ENCODE data around the gene SDC1.

Gene SDC1

GRCh38 chr2:20183373-20183772 is 41.6 kb downstream of the SDC1 start:
- DNase-seq = no peak

- no peak for DNase-seq
Measured at GRCh38 chr2:20182241-20182931, 42.5 kb downstream of the SDC1 start.

- no peak for DNase-seq
Measured at GRCh38 chr2:20181761-20182160, 43.2 kb downstream of the SDC1 start.

GRCh38 chr2:20180676-20181648 is 44.0 kb downstream of the SDC1 start:
- no peak for DNase-seq

GRCh38 chr2:20179755-20180594 is 45.0 kb downstream of the SDC1 start:
- no peak for DNase-seq

- DNase-seq = no peak
Measured at GRCh38 chr2:20179466-20179754, 45.5 kb downstream of the SDC1 start.

GRCh38 chr2:20178666-20179465 is 46.1 kb downstream of the SDC1 start:
- DNase-seq = no peak

GRCh38 chr2:20178249-20178607 is 46.7 kb downstream of the SDC1 start:
- no peak for DNase-seq

GRCh38 chr2:20177556-20178248 is 47.2 kb downstream of the SDC1 start:
- no peak for DNase-seq

GRCh38 chr2:20176760-20177159 is 48.2 kb downstream of the SDC1 start:
- DNase-seq = no peak

GRCh38 chr2:20175931-20176330 is 49.0 kb downstream of the SDC1 start:
- DNase-seq = no peak

- no peak for DNase-seq
Measured at GRCh38 chr2:20175267-20175666, 49.7 kb downstream of the SDC1 start.

GRCh38 chr2:20174410-20174809 is 50.5 kb downstream of the SDC1 start:
- DNase-seq = no peak

- no peak for DNase-seq
Measured at GRCh38 chr2:20173496-20174402, 51.2 kb downstream of the SDC1 start.

GRCh38 chr2:20173064-20173463 is 51.9 kb downstream of the SDC1 start:
- no peak for DNase-seq

- no peak for DNase-seq
Measured at GRCh38 chr2:20172273-20173055, 52.5 kb downstream of the SDC1 start.

GRCh38 chr2:20171445-20171977 is 53.4 kb downstream of the SDC1 start:
- DNase-seq = no peak

- no peak for DNase-seq
Measured at GRCh38 chr2:20170704-20171250, 54.2 kb downstream of the SDC1 start.

Data from C1 segment of cervical spinal cord (tissue), 14 donors.